Peyer's patch (tissue), 4 donors: Measurements from ENCODE around the gene TM2D3.

Experiments used
- POLR2A ChIP-seq, 2 donors: fragments of 450-650 bp; IDR thresholded peaks; one replicate each; pipeline ENCODE4 v1.5.1; 2017; ENCODE audit warnings: antibody characterized with exemption in 2 of 2, mild to moderate bottlenecking in 2 of 2, moderate library complexity in 2 of 2
- TF ChIP-seq, protein P1 (sequence below), 6 experiments: fragments of 450-650 bp in 4 of 6; fragments of 200-600 bp in 2 of 6; sonication (generic) in 1 of 6; IDR thresholded peaks; one replicate each; pipeline ENCODE4 v1.5.1; 2017 to 2019; ENCODE audit warnings: antibody characterized with exemption in 6 of 6, mild to moderate bottlenecking in 3 of 6, moderate library complexity in 1 of 6

GRCh38 chr15:101610611-101611000, 41.6 kb downstream of the TM2D3 start:
- TF ChIP-seq, protein P1, sequence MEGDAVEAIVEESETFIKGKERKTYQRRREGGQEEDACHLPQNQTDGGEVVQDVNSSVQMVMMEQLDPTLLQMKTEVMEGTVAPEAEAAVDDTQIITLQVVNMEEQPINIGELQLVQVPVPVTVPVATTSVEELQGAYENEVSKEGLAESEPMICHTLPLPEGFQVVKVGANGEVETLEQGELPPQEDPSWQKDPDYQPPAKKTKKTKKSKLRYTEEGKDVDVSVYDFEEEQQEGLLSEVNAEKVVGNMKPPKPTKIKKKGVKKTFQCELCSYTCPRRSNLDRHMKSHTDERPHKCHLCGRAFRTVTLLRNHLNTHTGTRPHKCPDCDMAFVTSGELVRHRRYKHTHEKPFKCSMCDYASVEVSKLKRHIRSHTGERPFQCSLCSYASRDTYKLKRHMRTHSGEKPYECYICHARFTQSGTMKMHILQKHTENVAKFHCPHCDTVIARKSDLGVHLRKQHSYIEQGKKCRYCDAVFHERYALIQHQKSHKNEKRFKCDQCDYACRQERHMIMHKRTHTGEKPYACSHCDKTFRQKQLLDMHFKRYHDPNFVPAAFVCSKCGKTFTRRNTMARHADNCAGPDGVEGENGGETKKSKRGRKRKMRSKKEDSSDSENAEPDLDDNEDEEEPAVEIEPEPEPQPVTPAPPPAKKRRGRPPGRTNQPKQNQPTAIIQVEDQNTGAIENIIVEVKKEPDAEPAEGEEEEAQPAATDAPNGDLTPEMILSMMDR (IDR thresholded peaks at IDR 0.05) = no peak
- no peak for TF ChIP-seq POLR2A (IDR thresholded peaks at IDR 0.05)
